Stimulated activated CD8-positive, alpha-beta memory T cell treated with anti-CD3 and anti-CD28 coated beads, Interleukin-7, amount 100 ng/mL, for 1 hour (primary cell): Measurements from ENCODE around the gene ZNG1C.
"Not testable (repeated sequence)": the region's sequence is repeated elsewhere in the genome, so short reads cannot be mapped to it uniquely, and the experiment has no call there.

Source experiments
- DNase-seq, 2 donors: peaks; one replicate each; pipeline ENCODE4 v3.0.0-alpha.2; 2020; ENCODE audit warnings: low read depth in 2 of 2

ZNG1C gene

GRCh38 chr9:68342265-68343025 is 100.7 kb downstream of the ZNG1C start:
- not testable (repeated sequence) for DNase-seq

DNA sequence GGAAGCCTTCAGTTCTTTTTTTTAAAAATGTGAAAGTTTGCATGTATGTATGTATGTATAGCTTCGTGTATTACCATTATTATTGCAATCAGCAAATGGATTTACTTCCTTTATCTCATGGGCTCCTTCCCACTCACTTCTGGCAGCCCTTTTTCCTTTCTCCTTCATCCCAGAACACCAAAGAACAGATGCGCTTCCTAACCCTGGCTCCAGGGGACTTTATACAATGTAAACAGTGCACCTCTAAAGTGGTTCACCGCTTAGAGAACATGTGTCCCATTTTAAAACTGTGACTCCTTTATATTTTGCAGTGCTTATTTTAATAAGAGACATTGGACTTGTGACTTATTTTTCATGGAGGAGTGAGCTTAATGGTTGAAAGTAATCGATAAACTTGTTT is 101.5 kb downstream of the ZNG1C start:
- not testable (repeated sequence) for DNase-seq

- DNase-seq = not testable (repeated sequence)
These were observed 102.2 kb downstream of the ZNG1C start for GRCh38 chr9:68343992-68344391.
